Smooth muscle cell (in vitro differentiated cells): ENCODE results near the gene USPL1. TPM values are rescaled to one million over a fixed set of nuclear protein-coding genes. Genes with fewer than 3 reads are reported as not detected.

Source experiments
- DNase-seq: peaks from one replicate; lab custom pipeline; 2025; ENCODE audit not compliant: unreplicated experiment; lab: John Stamatoyannopoulos, UW
- H2AFZ ChIP-seq: fragments of 200-600 bp; sonication (generic); 2 replicates; pipeline ENCODE4 v1.6.0; 2016; ENCODE audit warnings: antibody characterized with exemption, low read depth, mild to moderate bottlenecking
- H3F3A ChIP-seq: fragments of 200-600 bp; sonication (generic); 2 replicates; pipeline ENCODE4 v1.6.0; 2017; ENCODE audit warnings: antibody characterized with exemption, low read depth
- H3K27ac ChIP-seq: fragments of 200-600 bp; sonication (generic); 2 replicates; pipeline ENCODE4 v1.5.1; 2016; ENCODE audit warnings: low read depth, mild to moderate bottlenecking
- H3K27me3 ChIP-seq: fragments of 200-600 bp; sonication (generic); 2 replicates; pipeline ENCODE4 v1.6.1; 2016; ENCODE audit warnings: low read depth, mild to moderate bottlenecking
- H3K36me3 ChIP-seq: fragments of 200-600 bp; sonication (generic); 2 replicates; pipeline ENCODE4 v1.5.1; 2016; ENCODE audit warnings: low read depth
- H3K4me1 ChIP-seq: fragments of 200-600 bp; sonication (generic); 2 replicates; pipeline ENCODE4 v1.5.1; 2016; ENCODE audit warnings: low read depth
- H3K4me2 ChIP-seq: fragments of 200-600 bp; sonication (generic); 2 replicates; pipeline ENCODE4 v1.6.0; 2016; ENCODE audit warnings: mild to moderate bottlenecking
- H3K4me3 ChIP-seq: fragments of 200-600 bp; sonication (generic); 2 replicates; pipeline ENCODE4 v1.5.1; 2016; ENCODE audit warnings: mild to moderate bottlenecking
- H3K79me2 ChIP-seq: fragments of 200-600 bp; sonication (generic); 2 replicates; pipeline ENCODE4 v1.6.0; 2016; ENCODE audit warnings: low read depth, mild to moderate bottlenecking
- H3K9ac ChIP-seq: fragments of 200-600 bp; sonication (generic); 2 replicates; pipeline ENCODE4 v1.6.0; 2016; ENCODE audit warnings: low read depth
- H3K9me3 ChIP-seq: fragments of 200-600 bp; sonication (generic); replicated peaks from 2 replicates; pipeline ENCODE4 v1.5.1; 2016; ENCODE audit warnings: low read depth
- H4K20me1 ChIP-seq: fragments of 200-600 bp; sonication (generic); 2 replicates; pipeline ENCODE4 v1.6.0; 2016; ENCODE audit warnings: low read depth
- WGBS: methylation state at CpG from one replicate; pipeline ENCODE4 v1.1.7; 2016; ENCODE audit warnings: low lambda C conversion rate; 5-methylcytosine and 5-hydroxymethylcytosine counted together
- polyA plus RNA-seq: library from polyadenylated mRNA; unstranded; fragments of >200 nt; fragmentation: Nextera tagmentation; extraction: Ambion mirVana; gene quantifications from 2 replicates; pipeline ENCODE4 v1.2.1, GENCODE V29; 2016
- total RNA-seq: library from RNA; depleted of rRNA; stranded (reverse); fragments of >200 nt; gene quantifications from 2 replicates; pipeline ENCODE4 v1.2.3, GENCODE V29; 2014
- TF ChIP-seq, protein P1 (sequence below): fragments of 200-600 bp; sonication (generic); IDR thresholded peaks from 2 replicates; pipeline ENCODE4 v1.5.1; 2017; ENCODE audit warnings: borderline replicate concordance, mild to moderate bottlenecking, antibody characterized with exemption; ENCODE audit not compliant: insufficient read depth, poor library complexity, severe bottlenecking

Gene USPL1
- 33.3 and 37.7 TPM in 2 replicates for total RNA-seq
- 11.6 and 12.3 TPM in 2 replicates for polyA plus RNA-seq

- Histone ChIP-seq H3K4me2 (peak within 1 kb of the TSS; percentile 92), H3K4me1 (peaks cover 33% of the 10 kb centered on the region), H3K9ac (peak within 1 kb of the TSS; percentile 98), H2AFZ (peak within 1 kb of the TSS; percentile 67), H3F3A (no peaks in the 10 kb centered on the region), H3K4me3 (peak within 1 kb of the TSS; percentile 79), H3K27ac (peak within 1 kb of the TSS; percentile 100), H3K79me2 (peaks cover 69% of the 10 kb centered on the region), H3K9me3 (no peaks in the 10 kb centered on the region), H3K27me3 (no peaks in the 10 kb centered on the region), H3K36me3 (no peaks in the 10 kb centered on the region), H4K20me1 (peaks cover 22% of the 10 kb centered on the region)
- peak; percentile 96 for DNase-seq
- under 1% methylated on average over 73 of the region's 78 CpGs for WGBS
- TF ChIP-seq, protein P1, sequence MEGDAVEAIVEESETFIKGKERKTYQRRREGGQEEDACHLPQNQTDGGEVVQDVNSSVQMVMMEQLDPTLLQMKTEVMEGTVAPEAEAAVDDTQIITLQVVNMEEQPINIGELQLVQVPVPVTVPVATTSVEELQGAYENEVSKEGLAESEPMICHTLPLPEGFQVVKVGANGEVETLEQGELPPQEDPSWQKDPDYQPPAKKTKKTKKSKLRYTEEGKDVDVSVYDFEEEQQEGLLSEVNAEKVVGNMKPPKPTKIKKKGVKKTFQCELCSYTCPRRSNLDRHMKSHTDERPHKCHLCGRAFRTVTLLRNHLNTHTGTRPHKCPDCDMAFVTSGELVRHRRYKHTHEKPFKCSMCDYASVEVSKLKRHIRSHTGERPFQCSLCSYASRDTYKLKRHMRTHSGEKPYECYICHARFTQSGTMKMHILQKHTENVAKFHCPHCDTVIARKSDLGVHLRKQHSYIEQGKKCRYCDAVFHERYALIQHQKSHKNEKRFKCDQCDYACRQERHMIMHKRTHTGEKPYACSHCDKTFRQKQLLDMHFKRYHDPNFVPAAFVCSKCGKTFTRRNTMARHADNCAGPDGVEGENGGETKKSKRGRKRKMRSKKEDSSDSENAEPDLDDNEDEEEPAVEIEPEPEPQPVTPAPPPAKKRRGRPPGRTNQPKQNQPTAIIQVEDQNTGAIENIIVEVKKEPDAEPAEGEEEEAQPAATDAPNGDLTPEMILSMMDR, result no peak
Observed at GRCh38 chr13:30617315-30618185, at the start of gene USPL1. Gene USPL1, plus strand, starts transcription at chr13:30617920. Its CDS starts 3,221 bp downstream, at chr13:30621141.

- H3K9me3 ChIP-seq, result no peaks in the 10 kb centered on the region
- H2AFZ ChIP-seq, result no peak overlapping the region
- TF ChIP-seq, protein P1, result no peak
- no peaks in the 10 kb centered on the region for H3K36me3 ChIP-seq
- DNase-seq, result peak; percentile 12
- H3K4me3 ChIP-seq, result peak overlapping the region; percentile 4
- no peaks in the 10 kb centered on the region for H4K20me1 ChIP-seq
- H3K27me3 ChIP-seq, result no peaks in the 10 kb centered on the region
- H3K4me1 ChIP-seq, result peaks cover 5% of the 10 kb centered on the region
- peaks cover 14% of the 10 kb centered on the region for H3F3A ChIP-seq
- peak overlapping the region; percentile 87 for H3K27ac ChIP-seq
- H3K9ac ChIP-seq, result peak overlapping the region; percentile 13
- peak overlapping the region; percentile 59 for H3K4me2 ChIP-seq
- 32% methylated on average over 8 of the region's 8 CpGs for WGBS
- H3K79me2 ChIP-seq, result no peaks in the 10 kb centered on the region
Observed at GRCh38 chr13:30569901-30570576, 47.7 kb upstream of the USPL1 start.

DNA sequence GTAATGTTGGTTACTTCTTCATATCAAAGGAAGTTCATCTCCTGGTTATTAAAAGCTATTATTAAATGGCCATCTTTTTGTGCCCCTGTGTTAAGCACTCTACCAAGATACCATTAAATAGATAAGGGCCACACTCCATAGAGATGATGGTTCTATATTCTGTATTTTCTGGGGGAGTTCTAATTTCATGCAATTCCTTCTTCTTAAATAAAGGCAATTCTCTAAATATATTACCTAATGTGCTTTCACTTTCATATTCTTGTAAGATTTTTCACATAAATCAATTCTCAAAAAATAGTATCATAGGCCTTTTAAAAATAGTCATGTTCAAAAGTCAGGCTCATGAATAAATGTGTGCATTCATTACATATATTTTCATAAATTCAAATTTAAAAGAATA lies 47.0 kb upstream of the USPL1 start:
- H3K79me2 ChIP-seq, result no peaks in the 10 kb centered on the region
- H3K4me2 ChIP-seq, result peak overlapping the region; percentile 18
- peak overlapping the region; percentile 87 for H3K27ac ChIP-seq
- DNase-seq, result no peak
- H3K4me1 ChIP-seq, result peaks cover 5% of the 10 kb centered on the region
- peaks cover 14% of the 10 kb centered on the region for H3F3A ChIP-seq
- H3K27me3 ChIP-seq, result no peaks in the 10 kb centered on the region
- no peaks in the 10 kb centered on the region for H3K36me3 ChIP-seq
- H4K20me1 ChIP-seq, result no peaks in the 10 kb centered on the region
- no peak overlapping the region for H3K4me3 ChIP-seq
- no peak overlapping the region for H3K9ac ChIP-seq
- H3K9me3 ChIP-seq, result no peaks in the 10 kb centered on the region
- no peak overlapping the region for H2AFZ ChIP-seq
- TF ChIP-seq, protein P1, result no peak
